HepG2 (cell line): Measurements from ENCODE around the gene FOXK2. TPM values are rescaled to one million over a fixed set of nuclear protein-coding genes. Genes with fewer than 3 reads are reported as not detected.

ENCODE experiments used
- CCDC6 ChIP-seq: sonication (generic); formaldehyde crosslinking; IDR thresholded peaks from 2 replicates; pipeline ENCODE4 v1.8.1; 2022; ENCODE audit warnings: mild to moderate bottlenecking, missing genetic modification reagents, moderate library complexity
- CTCF ChIP-seq: sonication (generic); formaldehyde crosslinking; IDR thresholded peaks from 2 replicates; pipeline ENCODE4 v1.5.0; 2020; ENCODE audit warnings: mild to moderate bottlenecking, missing genetic modification reagents, moderate library complexity
- MLXIP ChIP-seq: sonication (generic); formaldehyde crosslinking; IDR thresholded peaks from 2 replicates; pipeline ENCODE4 v1.9.0; 2021; ENCODE audit warnings: missing genetic modification reagents, borderline replicate concordance
- MXD1 ChIP-seq: sonication (generic); formaldehyde crosslinking; IDR thresholded peaks from 2 replicates; pipeline ENCODE4 v1.4.0; 2020; ENCODE audit warnings: mild to moderate bottlenecking, missing genetic modification reagents
- RXRB ChIP-seq: IDR thresholded peaks from 2 replicates; pipeline ENCODE4 v1.6.1; 2016; ENCODE audit warnings: borderline replicate concordance, missing genetic modification reagents, missing compliant biosample characterization
- SATB2 ChIP-seq: sonication (generic); formaldehyde crosslinking; IDR thresholded peaks from 2 replicates; pipeline ENCODE4 v1.5.0; 2020; ENCODE audit warnings: missing genetic modification reagents
- SNAPC4 ChIP-seq: sonication (generic); formaldehyde crosslinking; IDR thresholded peaks from 2 replicates; pipeline ENCODE4 v1.4.0; 2020; ENCODE audit warnings: mild to moderate bottlenecking, missing genetic modification reagents
- SP140L ChIP-seq: sonication (generic); formaldehyde crosslinking; IDR thresholded peaks from 2 replicates; pipeline ENCODE4 v1.4.0; 2020; ENCODE audit warnings: missing genetic modification reagents, borderline replicate concordance
- ZFYVE20 ChIP-seq: sonication (generic); formaldehyde crosslinking; IDR thresholded peaks from 2 replicates; pipeline ENCODE4 v1.8.0; 2023; ENCODE audit warnings: low read depth, mild to moderate bottlenecking, moderate library complexity, missing genetic modification reagents, borderline replicate concordance
- ZKSCAN5 ChIP-seq: sonication (generic); formaldehyde crosslinking; IDR thresholded peaks from 2 replicates; pipeline ENCODE4 v1.5.1; 2020; ENCODE audit warnings: mild to moderate bottlenecking, missing genetic modification reagents
- polyA plus RNA-seq, 8 experiments: library from polyadenylated mRNA; depleted of rRNA in 3 of 8; stranded (reverse) in 7 of 8; unstranded in 1 of 8; fragments of >200 nt; fragmentation: Illumina TruSeq in 4 of 8; extraction: Trizol in 4 of 8; gene quantifications; 2 replicates each; pipeline versions ENCODE4 v1.2.1 to v1.2.3, GENCODE V29; 2011 to 2016; ENCODE audit warnings: low read depth in 4 of 8, missing spikeins in 1 of 8, mixed read lengths in 1 of 8; ENCODE audit not compliant: insufficient read depth in 1 of 8
- total RNA-seq, 5 experiments: library from RNA; depleted of rRNA; stranded (reverse); fragments of >200 nt; fragmentation: Illumina TruSeq; extraction: Trizol; gene quantifications; 2 replicates each; pipeline ENCODE4 v1.2.3, GENCODE V29; 2016; ENCODE audit warnings: low read depth in 1 of 5

FOXK2 gene
- total and polyA plus RNA-seq, 2 of the 13 experiments (the other 11 are each of a cell fraction or from before 2014, with no cell fraction given), result 67.1 to 67.2 TPM

GRCh38 chr17:82592289-82592766, 72.8 kb downstream of the FOXK2 start (continued):
- TF ChIP-seq SATB2 (CRISPR knock-in tag) (no peak), ZFYVE20 (no peak), ZKSCAN5 (CRISPR knock-in tag) (no peak), MLXIP (no peak), SNAPC4 (CRISPR knock-in tag) (no peak), MXD1 (CRISPR knock-in tag) (0 out of 2 replicates have a peak, but pooled peaks have one; percentile 40), RXRB (CRISPR knock-in tag) (no peak), CTCF (CRISPR knock-in tag) (no peak), SP140L (no peak), CCDC6 (0 out of 2 replicates have a peak, but pooled peaks have one; percentile 7)
